Measurements from ENCODE around the gene XDH. TPM values are rescaled to one million over a fixed set of nuclear protein-coding genes. Genes with fewer than 3 reads are reported as not detected.

The XDH gene
- total RNA-seq, 4 donors from 2014 or later, result 25.9 to 57.9 (median 37.2) TPM

DNA sequence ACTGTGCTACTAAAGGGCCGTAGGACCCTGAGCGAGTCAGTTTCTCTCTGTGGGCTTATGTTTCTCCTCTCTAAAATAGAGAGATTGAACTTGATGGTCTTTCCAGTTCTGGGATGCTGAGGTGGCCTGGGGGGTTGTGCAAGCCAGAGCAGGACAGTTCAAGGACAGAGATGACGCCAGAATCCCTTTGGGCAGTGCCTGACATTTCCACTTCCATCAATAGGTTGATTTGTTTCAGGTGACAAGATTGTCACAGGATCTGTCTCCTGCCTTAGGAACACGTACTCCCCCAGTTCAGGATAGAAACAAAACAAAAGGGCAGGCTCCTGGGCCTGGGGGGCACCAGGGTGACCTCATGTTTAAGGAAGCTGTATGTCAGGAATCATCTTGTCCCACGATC, 82.0 kb downstream of the XDH start:
- no peak for TF ChIP-seq POLR2A (IDR thresholded peaks at IDR 0.05)
- TF ChIP-seq POLR2AphosphoS5 (IDR thresholded peaks at IDR 0.05), result no peak
- TF ChIP-seq, protein P1, sequence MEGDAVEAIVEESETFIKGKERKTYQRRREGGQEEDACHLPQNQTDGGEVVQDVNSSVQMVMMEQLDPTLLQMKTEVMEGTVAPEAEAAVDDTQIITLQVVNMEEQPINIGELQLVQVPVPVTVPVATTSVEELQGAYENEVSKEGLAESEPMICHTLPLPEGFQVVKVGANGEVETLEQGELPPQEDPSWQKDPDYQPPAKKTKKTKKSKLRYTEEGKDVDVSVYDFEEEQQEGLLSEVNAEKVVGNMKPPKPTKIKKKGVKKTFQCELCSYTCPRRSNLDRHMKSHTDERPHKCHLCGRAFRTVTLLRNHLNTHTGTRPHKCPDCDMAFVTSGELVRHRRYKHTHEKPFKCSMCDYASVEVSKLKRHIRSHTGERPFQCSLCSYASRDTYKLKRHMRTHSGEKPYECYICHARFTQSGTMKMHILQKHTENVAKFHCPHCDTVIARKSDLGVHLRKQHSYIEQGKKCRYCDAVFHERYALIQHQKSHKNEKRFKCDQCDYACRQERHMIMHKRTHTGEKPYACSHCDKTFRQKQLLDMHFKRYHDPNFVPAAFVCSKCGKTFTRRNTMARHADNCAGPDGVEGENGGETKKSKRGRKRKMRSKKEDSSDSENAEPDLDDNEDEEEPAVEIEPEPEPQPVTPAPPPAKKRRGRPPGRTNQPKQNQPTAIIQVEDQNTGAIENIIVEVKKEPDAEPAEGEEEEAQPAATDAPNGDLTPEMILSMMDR (IDR thresholded peaks at IDR 0.05), result no peak
- TF ChIP-seq EP300 (IDR thresholded peaks at IDR 0.05; ENCODE audit: low read depth), result no peak
- DNase-seq, result no peak
- in situ Hi-C loops (cut with MboI; ENCODE audit: low pct_ligation_motif_present in 1 of 4, low pct_unique_long_range_greater_than_20kb in 1 of 4, low sequenced_read_pairs in 3 of 4), result loop anchor here (5.0 to 25.0 kb wide), 6 partner anchors 98 to 1145 kb away; partner anchors contain the start of gene EHD3 (in 1 of the 4)
- Histone ChIP-seq H3K27ac (no peak overlapping the region), H3K4me1 (no peaks in the 10 kb centered on the region), H3K9me3 (no peaks in the 10 kb centered on the region), H3K27me3 (no peaks in the 10 kb centered on the region), H3K4me3 (no peak overlapping the region), H3K36me3 (no peaks in the 10 kb centered on the region)
- intact Hi-C loops (cut with DNase I; ENCODE audit: low total_unique reads), result loop anchor here (2.0 to 10.0 kb wide), 2 partner anchors 98 to 618 kb away; partner anchors contain the start of gene EHD3
- WGBS, 2 donors (ENCODE audit: low coverage in 1 of 2), result 76% methylated on average over 5 of the region's 5 CpGs; no CpG with 5 or more reads in 1 of the 2 donors

DNA sequence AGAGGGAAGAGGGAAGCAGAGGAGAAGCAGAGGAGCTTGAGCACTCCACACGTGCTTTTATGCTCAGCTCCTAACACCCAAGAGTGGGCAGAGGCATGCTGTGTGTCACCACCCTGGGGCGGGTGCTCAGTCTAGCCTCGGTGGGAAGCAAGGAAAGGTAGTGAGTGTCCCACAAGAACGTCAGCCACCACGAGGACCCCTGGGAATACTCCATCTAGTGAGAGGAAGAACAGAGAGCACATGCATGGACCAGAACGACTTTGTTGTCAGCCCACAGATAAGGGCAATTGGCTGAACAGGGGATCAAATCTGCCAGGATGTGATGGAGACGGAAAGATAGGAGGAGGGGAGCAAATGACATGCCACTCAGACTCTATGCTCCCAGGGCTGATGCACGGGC, 83.4 kb downstream of the XDH start:
- DNase-seq, result no peak
- Histone ChIP-seq H3K4me1 (no peaks in the 10 kb centered on the region), H3K36me3 (no peaks in the 10 kb centered on the region), H3K27ac (no peak overlapping the region), H3K9me3 (no peaks in the 10 kb centered on the region), H3K4me3 (no peak overlapping the region), H3K27me3 (no peaks in the 10 kb centered on the region)
- TF ChIP-seq POLR2A (IDR thresholded peaks at IDR 0.05), result no peak
- TF ChIP-seq POLR2AphosphoS5 (IDR thresholded peaks at IDR 0.05), result no peak
- TF ChIP-seq, protein P1 (IDR thresholded peaks at IDR 0.05), result no peak
- TF ChIP-seq EP300 (IDR thresholded peaks at IDR 0.05; ENCODE audit: low read depth), result no peak
- WGBS, 2 donors (ENCODE audit: low coverage in 1 of 2), result 50 to 67% methylated on average over 5 to 8 of the region's 8 CpGs
- intact Hi-C loops (cut with DNase I; ENCODE audit: low total_unique reads), result loop anchor here (10.0 kb wide), 1 partner anchor 96 kb away; the partner anchor contains the start of gene EHD3
- in situ Hi-C loops (cut with MboI; ENCODE audit: low pct_ligation_motif_present in 1 of 4, low pct_unique_long_range_greater_than_20kb in 1 of 4, low sequenced_read_pairs in 3 of 4), result loop anchor here (5.0 to 25.0 kb wide), 6 partner anchors 96 to 1144 kb away; partner anchors contain the start of gene EHD3 (in 1 of the 4)

DNA sequence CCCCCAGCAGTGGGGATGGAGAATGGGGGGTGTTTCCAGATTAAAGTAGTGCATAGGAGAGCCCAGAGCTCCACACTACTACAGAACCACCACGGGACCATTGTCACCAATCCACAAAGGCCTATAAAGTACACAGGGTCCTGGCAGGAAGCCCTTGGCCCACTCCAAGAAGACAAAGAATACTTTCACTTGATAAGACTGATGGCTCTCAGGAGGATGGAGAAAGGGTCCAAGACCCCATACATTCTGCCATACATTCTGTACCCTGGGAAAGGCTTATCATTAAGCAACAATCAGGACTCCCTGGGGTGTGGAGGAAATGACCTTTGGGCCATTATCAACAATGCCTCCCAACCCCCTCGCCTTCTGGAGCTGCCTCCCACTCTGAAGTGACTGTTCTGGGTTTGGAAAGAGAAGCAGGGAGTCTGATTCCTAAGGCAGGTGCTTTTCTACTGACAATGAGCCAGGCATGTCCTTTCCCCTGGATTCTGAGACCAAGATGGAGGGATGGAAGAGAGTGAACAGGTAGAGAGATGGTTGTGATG, 85.4 kb downstream of the XDH start:
- no peaks in the 10 kb centered on the region for H3K9me3 ChIP-seq
- no peaks in the 10 kb centered on the region for H3K27me3 ChIP-seq
- WGBS, 2 donors (ENCODE audit: low coverage in 1 of 2), result 73% methylated on average over 2 of the region's 2 CpGs; no CpG with 5 or more reads in 1 of the 2 donors
- intact Hi-C loops (cut with DNase I; ENCODE audit: low total_unique reads), result no loop called here
- no peak overlapping the region for H3K27ac ChIP-seq
- no peaks in the 10 kb centered on the region for H3K36me3 ChIP-seq
- TF ChIP-seq POLR2AphosphoS5 (IDR thresholded peaks at IDR 0.05) (no peak), POLR2A (IDR thresholded peaks at IDR 0.05) (no peak), EP300 (IDR thresholded peaks at IDR 0.05; ENCODE audit: low read depth) (no peak)
- TF ChIP-seq, protein P1 (IDR thresholded peaks at IDR 0.05), result no peak
- peaks cover 0 to 9% (median under 1%) of the 10 kb centered on the region in 4 donors for H3K4me1 ChIP-seq
- no peak for DNase-seq
- in situ Hi-C loops (cut with MboI; ENCODE audit: low pct_ligation_motif_present in 1 of 4, low pct_unique_long_range_greater_than_20kb in 1 of 4, low sequenced_read_pairs in 3 of 4), result loop anchor here in 3 of 4 donors (10.0 to 25.0 kb wide), 4 partner anchors 84 to 1142 kb away; no protein-coding TSS in a partner anchor
- H3K4me3 ChIP-seq, result no peak overlapping the region

DNA sequence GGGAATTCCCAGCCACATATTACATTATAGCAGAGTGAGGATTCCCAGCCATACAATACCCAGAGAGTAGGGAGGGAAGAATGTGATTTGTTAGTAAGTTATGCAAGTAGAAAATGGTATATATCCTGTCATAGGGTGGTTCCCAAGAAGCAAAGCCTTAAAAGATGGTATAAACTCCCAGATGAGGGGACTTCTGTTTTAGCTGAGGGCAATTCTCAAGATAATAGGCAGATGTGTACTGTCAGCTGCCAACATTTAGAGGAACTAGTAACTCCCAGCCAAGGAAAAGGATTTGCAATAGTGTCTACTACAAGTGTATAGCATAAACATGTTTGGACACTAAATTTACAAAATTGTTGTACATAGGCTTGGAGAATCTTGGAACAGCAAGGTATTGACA, 86.5 kb downstream of the XDH start:
- Histone ChIP-seq H3K27ac (no peak overlapping the region), H3K9me3 (no peaks in the 10 kb centered on the region), H3K36me3 (no peaks in the 10 kb centered on the region), H3K4me1 (peaks cover 0 to 14% (median 3%) of the 10 kb centered on the region in 4 donors), H3K27me3 (no peaks in the 10 kb centered on the region), H3K4me3 (no peak overlapping the region)
- in situ Hi-C loops (cut with MboI; ENCODE audit: low pct_ligation_motif_present in 1 of 4, low pct_unique_long_range_greater_than_20kb in 1 of 4, low sequenced_read_pairs in 3 of 4), result loop anchor here in 3 of 4 donors (10.0 to 25.0 kb wide), 4 partner anchors 83 to 1141 kb away; no protein-coding TSS in a partner anchor
- DNase-seq, result no peak
- intact Hi-C loops (cut with DNase I; ENCODE audit: low total_unique reads), result no loop called here
- TF ChIP-seq POLR2AphosphoS5 (IDR thresholded peaks at IDR 0.05) (no peak), EP300 (IDR thresholded peaks at IDR 0.05; ENCODE audit: low read depth) (no peak), POLR2A (IDR thresholded peaks at IDR 0.05) (no peak)
- TF ChIP-seq, protein P1 (IDR thresholded peaks at IDR 0.05), result no peak
